Activated T-helper 17 cell treated with anti-CD3 and anti-CD28 coated beads, Interleukin-2, amount 50 U/mL, for 72 hours (primary cell): Measurements from ENCODE around the gene TNFRSF25. TPM values are rescaled to one million over a fixed set of nuclear protein-coding genes. Genes with fewer than 3 reads are reported as not detected.
A peak's percentile ranks its signal among the peaks of the same experiment; 100 is the strongest.
"Not testable (repeated sequence)": the region's sequence is repeated elsewhere in the genome, so short reads cannot be mapped to it uniquely, and the experiment has no call there.

Experiments
- ATAC-seq: fragments of 150-1000 bp; cut with Tn5 transposase; replicated peaks from 2 replicates; pipeline ENCODE4 v1.10.0; 2021; ENCODE audit warnings: mild to moderate bottlenecking, moderate library complexity
- H3K27ac Mint-ChIP-seq: one replicate; pipeline ENCODE4 v1.8.0; 2022; ENCODE audit warnings: mixed read lengths
- H3K27me3 Mint-ChIP-seq: one replicate; pipeline ENCODE4 v1.8.0; 2022; ENCODE audit warnings: mixed read lengths
- H3K36me3 Mint-ChIP-seq: one replicate; pipeline ENCODE4 v1.8.0; 2022; ENCODE audit warnings: low read depth, mild to moderate bottlenecking, mixed read lengths
- H3K4me1 Mint-ChIP-seq: one replicate; pipeline ENCODE4 v1.8.0; 2022; ENCODE audit warnings: mixed read lengths
- H3K4me3 Mint-ChIP-seq: one replicate; pipeline ENCODE4 v1.8.0; 2022; ENCODE audit warnings: mild to moderate bottlenecking, mixed read lengths
- H3K9me3 Mint-ChIP-seq: one replicate; pipeline ENCODE4 v1.8.0; 2022; ENCODE audit warnings: mixed read lengths
- total RNA-seq, 2 donors: library from RNA; stranded (reverse); gene quantifications; one replicate each; pipeline ENCODE4 v1.2.3, GENCODE V29; 2022

Gene TNFRSF25
- total RNA-seq, 2 donors from 2014 or later: 132 to 199 TPM

- Mint-ChIP-seq H3K4me3 (peak overlapping the region; percentile 97), H3K36me3 (peaks cover 56% of the 10 kb centered on the region), H3K27ac (peak overlapping the region; percentile 78), H3K9me3 (no peaks in the 10 kb centered on the region), H3K27me3 (no peaks in the 10 kb centered on the region), H3K4me1 (peaks cover 26% of the 10 kb centered on the region)
- no peak for ATAC-seq
Measured at GRCh38 chr1:6461538-6462411, 4.2 kb downstream of the TNFRSF25 start.

- Mint-ChIP-seq H3K4me3 (peak overlapping the region; percentile 97), H3K9me3 (no peaks in the 10 kb centered on the region), H3K36me3 (peaks cover 56% of the 10 kb centered on the region), H3K27ac (peak overlapping the region; percentile 97), H3K4me1 (peaks cover 26% of the 10 kb centered on the region), H3K27me3 (no peaks in the 10 kb centered on the region)
- no peak for ATAC-seq
Measured at GRCh38 chr1:6461051-6461530, 4.9 kb downstream of the TNFRSF25 start.

- H3K27me3 Mint-ChIP-seq: no peaks in the 10 kb centered on the region
- peaks cover 54% of the 10 kb centered on the region for H3K36me3 Mint-ChIP-seq
- H3K9me3 Mint-ChIP-seq: no peaks in the 10 kb centered on the region
- peak; percentile 77 for ATAC-seq
- peaks cover 26% of the 10 kb centered on the region for H3K4me1 Mint-ChIP-seq
- H3K27ac Mint-ChIP-seq: peak overlapping the region; percentile 97
- peak overlapping the region; percentile 97 for H3K4me3 Mint-ChIP-seq
Measured at GRCh38 chr1:6460301-6461050, 5.5 kb downstream of the TNFRSF25 start.

- peak overlapping the region; percentile 97 for H3K4me3 Mint-ChIP-seq
- H3K36me3 Mint-ChIP-seq: peaks cover 48% of the 10 kb centered on the region
- peak; percentile 50 for ATAC-seq
- H3K27me3 Mint-ChIP-seq: no peaks in the 10 kb centered on the region
- H3K9me3 Mint-ChIP-seq: no peaks in the 10 kb centered on the region
- peak overlapping the region; percentile 97 for H3K27ac Mint-ChIP-seq
- H3K4me1 Mint-ChIP-seq: peaks cover 26% of the 10 kb centered on the region
Measured at GRCh38 chr1:6459850-6460265, 6.1 kb downstream of the TNFRSF25 start.

- H3K4me3 Mint-ChIP-seq: peak overlapping the region; percentile 7
- no peak overlapping the region for H3K27ac Mint-ChIP-seq
- peaks cover 6% of the 10 kb centered on the region for H3K27me3 Mint-ChIP-seq
- H3K9me3 Mint-ChIP-seq: no peaks in the 10 kb centered on the region
- peaks cover 14% of the 10 kb centered on the region for H3K4me1 Mint-ChIP-seq
- H3K36me3 Mint-ChIP-seq: peaks cover 19% of the 10 kb centered on the region
- ATAC-seq: no peak
Measured at GRCh38 chr1:6456800-6457466, 9.0 kb downstream of the TNFRSF25 start.

- not testable (repeated sequence) for ATAC-seq, H3K27me3 Mint-ChIP-seq
- H3K4me3 Mint-ChIP-seq: peak overlapping the region; percentile 7
Measured at GRCh38 chr1:6455752-6456520, 10.0 kb downstream of the TNFRSF25 start.

GRCh38 chr1:6454856-6455751, 10.9 kb downstream of the TNFRSF25 start:
- H3K27me3 Mint-ChIP-seq: peaks cover 9% of the 10 kb centered on the region
- H3K4me1 Mint-ChIP-seq: peaks cover 14% of the 10 kb centered on the region
- H3K4me3 Mint-ChIP-seq: no peak overlapping the region
- H3K27ac Mint-ChIP-seq: no peak overlapping the region
- no peaks in the 10 kb centered on the region for H3K9me3 Mint-ChIP-seq
- ATAC-seq: peak; percentile 33
- peaks cover under 1% of the 10 kb centered on the region for H3K36me3 Mint-ChIP-seq

More at GRCh38 chr1:6455752-6456520, 10.0 kb downstream of the TNFRSF25 start:
- not testable (repeated sequence) for H3K36me3 Mint-ChIP-seq, H3K9me3 Mint-ChIP-seq, H3K27ac Mint-ChIP-seq
- H3K4me1 Mint-ChIP-seq: peaks cover 14% of the 10 kb centered on the region

- H3K27ac Mint-ChIP-seq, H3K36me3 Mint-ChIP-seq, H3K9me3 Mint-ChIP-seq, ATAC-seq: not testable (repeated sequence)
- Mint-ChIP-seq H3K4me3 (peak overlapping the region; percentile 61), H3K4me1 (peaks cover 15% of the 10 kb centered on the region), H3K27me3 (peaks cover 15% of the 10 kb centered on the region)
Measured at GRCh38 chr1:6453895-6454855, 11.8 kb downstream of the TNFRSF25 start.

- Mint-ChIP-seq H3K36me3 (no peaks in the 10 kb centered on the region), H3K27ac (no peak overlapping the region), H3K9me3 (no peaks in the 10 kb centered on the region), H3K27me3 (peaks cover 16% of the 10 kb centered on the region), H3K4me3 (no peak overlapping the region), H3K4me1 (peaks cover 16% of the 10 kb centered on the region)
- no peak for ATAC-seq
Measured at GRCh38 chr1:6450943-6451373, 15.0 kb downstream of the TNFRSF25 start.

GRCh38 chr1:6450486-6450885, 15.5 kb downstream of the TNFRSF25 start:
- H3K9me3 Mint-ChIP-seq, ATAC-seq, H3K4me3 Mint-ChIP-seq, H3K36me3 Mint-ChIP-seq, H3K27ac Mint-ChIP-seq: not testable (repeated sequence)
- Mint-ChIP-seq H3K4me1 (peaks cover 16% of the 10 kb centered on the region), H3K27me3 (peaks cover 16% of the 10 kb centered on the region)

GRCh38 chr1:6450005-6450450, 15.9 kb downstream of the TNFRSF25 start:
- ATAC-seq: no peak
- peaks cover 17% of the 10 kb centered on the region for H3K4me1 Mint-ChIP-seq

More at GRCh38 chr1:6450005-6450450, 15.9 kb downstream of the TNFRSF25 start:
- Mint-ChIP-seq H3K36me3 (no peaks in the 10 kb centered on the region), H3K9me3 (no peaks in the 10 kb centered on the region), H3K27me3 (peaks cover 16% of the 10 kb centered on the region), H3K27ac (no peak overlapping the region), H3K4me3 (peak overlapping the region; percentile 74)
